Heart right ventricle (tissue), 16 donors: ENCODE data around the gene RMND5B. TPM values are rescaled to one million over a fixed set of nuclear protein-coding genes. Genes with fewer than 3 reads are reported as not detected.

Experiments
- ATAC-seq, 8 donors: fragments of 200-7000 bp; cut with Tn5 transposase; one replicate each; pipeline ENCODE4 v1.9.1; 2020; ENCODE audit warnings: mild to moderate bottlenecking in 8 of 8, moderate library complexity in 8 of 8, moderate number of reproducible peaks in 1 of 8
- DNase-seq, 2 donors: peaks; one replicate each; pipeline ENCODE4 v3.0.0-alpha.2; 2020
- H3K27ac ChIP-seq, 10 donors: fragments of 200-600 bp; sonication (generic) in 2 of 10; one replicate each; pipeline versions ENCODE4 v1.5.0 to v1.8.0; 2020 to 2022; ENCODE audit warnings: mild to moderate bottlenecking in 3 of 10
- H3K27me3 ChIP-seq, 7 donors: fragments of 200-600 bp; one replicate each; pipeline ENCODE4 v1.8.0; 2021 to 2022; ENCODE audit warnings: mild to moderate bottlenecking in 2 of 7
- H3K36me3 ChIP-seq, 9 donors: fragments of 200-600 bp; sonication (generic) in 1 of 9; one replicate each; pipeline versions ENCODE4 v1.5.0 to v1.8.0; 2020 to 2022; ENCODE audit warnings: mild to moderate bottlenecking in 2 of 9
- H3K4me1 ChIP-seq, 9 donors: fragments of 200-600 bp; sonication (generic) in 1 of 9; one replicate each; pipeline versions ENCODE4 v1.5.0 to v1.8.0; 2020 to 2022; ENCODE audit warnings: mild to moderate bottlenecking in 4 of 9
- H3K4me3 ChIP-seq, 10 donors: fragments of 200-600 bp; sonication (generic) in 2 of 10; one replicate each; pipeline versions ENCODE4 v1.5.0 to v1.8.0; 2020 to 2022; ENCODE audit warnings: mild to moderate bottlenecking in 7 of 10, moderate library complexity in 2 of 10
- H3K9me3 ChIP-seq, 11 donors: fragments of 200-600 bp in 10 of 11; sonication (generic) in 2 of 11; one replicate each; pipeline versions ENCODE4 v1.5.0 to v1.8.0; 2013 to 2022; ENCODE audit warnings: mild to moderate bottlenecking in 2 of 11, control low read depth in 1 of 11, moderate library complexity in 1 of 11
- WGBS, 2 donors: extraction: QIAGEN DNeasy Blood & Tissue Kit; methylation state at CpG; one replicate each; pipeline ENCODE4 v1.1.7; 2013; ENCODE audit warnings: inconsistent platforms in 1 of 2; 5-methylcytosine and 5-hydroxymethylcytosine counted together
- intact Hi-C, 10 donors: fragments of 100-400 bp; cut with DNase I; formaldehyde crosslinking; loops; one replicate each; pipeline versions ENCODE4 v1.11.1 to v1.14.2; 2022
- polyA plus RNA-seq, 2 donors: library from polyadenylated mRNA; stranded (reverse); fragments of 200-250 nt; gene quantifications; one replicate each; pipeline ENCODE4 v1.2.3, GENCODE V29; 2013
- total RNA-seq, 10 donors: library from RNA; stranded (reverse); fragmentation: NEBNext Ultra II Directional in 3 of 10; extraction: Animal tissue kit (Norgen Biotek cat#: 25700) in 3 of 10; gene quantifications; one replicate each; pipeline versions ENCODE4 v1.2.1 to v1.2.4, GENCODE V29; 2021 to 2023
- TF ChIP-seq, protein P1 (sequence below), 9 donors: fragments of 200-600 bp; sonication (generic) in 2 of 9; IDR thresholded peaks; one replicate each; pipeline versions ENCODE4 v1.5.0 to v1.8.0; 2021 to 2022; ENCODE audit warnings: antibody characterized with exemption in 9 of 9, mild to moderate bottlenecking in 5 of 9, moderate library complexity in 1 of 9
- donor health status: Arrhythmogenic right ventricular cardiomyopathy.
- donor health status: ischemic (EF 13 %, LVEDD 7.1; RV severe dilation, severe dysfunction).
- donor health status: healthy with polysubstance abuse.
- donor health status: DM: no; HTN: yes; CAD: no.
- donor health status: DM: no; HTN: no; CAD: no.
- donor health status: ischemic (EF 25% LVEDD 6.9; RV normal size, moderate dysfunction).
- donor health status: ischemic (EF 25% LVEDD 5.7; RV mildly dilated, moderate dysfunction).
- donor health status: healthy.
- donor health status: DM: yes; HTN: yes; CAD: no.
- donor health status: Ischemic cardiomyopathy.
- donor health status: ischemic (EF 35%, LVEDD 5.7; RV mildly dilated, moderate dysfunction).
- donor health status: nonischemic (EF 11% LVEDD 7.7; RV severe dilation, severe dysfunction).
- donor health status: DM: yes; HTN: yes; CAD: no.
- donor health status: PGD.
- donor health status: ischemic (EF 29% LVEDD 5.4; RV normal size, mild dysfunction).
- donor health status: nonischemic (EF 23%, LVEDD 6.1; RV moderate dilation, normal function).

Gene RMND5B
- total and polyA plus RNA-seq, 12 donors: 29.1 to 38.5 (median 32.8) TPM

DNA sequence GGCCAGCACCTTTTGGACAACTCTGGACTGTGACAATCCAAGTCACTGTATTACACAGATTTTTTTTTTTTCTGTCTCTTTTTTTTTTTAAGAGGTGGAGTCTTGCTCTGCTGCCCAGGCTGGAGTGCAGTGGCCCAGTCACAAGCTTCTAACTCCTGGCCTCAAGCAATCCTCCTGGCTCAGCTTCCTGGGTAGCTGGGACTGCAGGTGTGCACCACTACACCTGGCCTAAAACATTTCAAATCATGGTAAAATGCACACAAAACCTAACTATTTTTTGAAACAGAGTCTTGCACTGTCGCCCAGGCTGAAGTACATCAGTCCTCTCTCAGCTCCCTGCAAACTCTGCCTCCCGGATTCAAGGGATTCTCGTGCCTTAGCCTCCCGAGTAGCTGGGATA lies 24.7 kb upstream of the RMND5B start:
- H3K9me3 ChIP-seq: no peaks in the 10 kb centered on the region
- TF ChIP-seq, protein P1, sequence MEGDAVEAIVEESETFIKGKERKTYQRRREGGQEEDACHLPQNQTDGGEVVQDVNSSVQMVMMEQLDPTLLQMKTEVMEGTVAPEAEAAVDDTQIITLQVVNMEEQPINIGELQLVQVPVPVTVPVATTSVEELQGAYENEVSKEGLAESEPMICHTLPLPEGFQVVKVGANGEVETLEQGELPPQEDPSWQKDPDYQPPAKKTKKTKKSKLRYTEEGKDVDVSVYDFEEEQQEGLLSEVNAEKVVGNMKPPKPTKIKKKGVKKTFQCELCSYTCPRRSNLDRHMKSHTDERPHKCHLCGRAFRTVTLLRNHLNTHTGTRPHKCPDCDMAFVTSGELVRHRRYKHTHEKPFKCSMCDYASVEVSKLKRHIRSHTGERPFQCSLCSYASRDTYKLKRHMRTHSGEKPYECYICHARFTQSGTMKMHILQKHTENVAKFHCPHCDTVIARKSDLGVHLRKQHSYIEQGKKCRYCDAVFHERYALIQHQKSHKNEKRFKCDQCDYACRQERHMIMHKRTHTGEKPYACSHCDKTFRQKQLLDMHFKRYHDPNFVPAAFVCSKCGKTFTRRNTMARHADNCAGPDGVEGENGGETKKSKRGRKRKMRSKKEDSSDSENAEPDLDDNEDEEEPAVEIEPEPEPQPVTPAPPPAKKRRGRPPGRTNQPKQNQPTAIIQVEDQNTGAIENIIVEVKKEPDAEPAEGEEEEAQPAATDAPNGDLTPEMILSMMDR (IDR thresholded peaks at IDR 0.05): no peak
- intact Hi-C loops: no loop called here
- H3K36me3 ChIP-seq: no peaks in the 10 kb centered on the region
- H3K27ac ChIP-seq: no peak overlapping the region
- DNase-seq: no peak
- H3K4me3 ChIP-seq: no peak overlapping the region
- 68 to 72% methylated on average over 4 of the region's 4 CpGs for WGBS, 2 donors
- peaks cover 0 to 7% (median 0%) of the 10 kb centered on the region in 9 donors for H3K4me1 ChIP-seq
- ATAC-seq: no peak
- H3K27me3 ChIP-seq: peaks cover 0 to 3% (median 0%) of the 10 kb centered on the region in 7 donors

DNA sequence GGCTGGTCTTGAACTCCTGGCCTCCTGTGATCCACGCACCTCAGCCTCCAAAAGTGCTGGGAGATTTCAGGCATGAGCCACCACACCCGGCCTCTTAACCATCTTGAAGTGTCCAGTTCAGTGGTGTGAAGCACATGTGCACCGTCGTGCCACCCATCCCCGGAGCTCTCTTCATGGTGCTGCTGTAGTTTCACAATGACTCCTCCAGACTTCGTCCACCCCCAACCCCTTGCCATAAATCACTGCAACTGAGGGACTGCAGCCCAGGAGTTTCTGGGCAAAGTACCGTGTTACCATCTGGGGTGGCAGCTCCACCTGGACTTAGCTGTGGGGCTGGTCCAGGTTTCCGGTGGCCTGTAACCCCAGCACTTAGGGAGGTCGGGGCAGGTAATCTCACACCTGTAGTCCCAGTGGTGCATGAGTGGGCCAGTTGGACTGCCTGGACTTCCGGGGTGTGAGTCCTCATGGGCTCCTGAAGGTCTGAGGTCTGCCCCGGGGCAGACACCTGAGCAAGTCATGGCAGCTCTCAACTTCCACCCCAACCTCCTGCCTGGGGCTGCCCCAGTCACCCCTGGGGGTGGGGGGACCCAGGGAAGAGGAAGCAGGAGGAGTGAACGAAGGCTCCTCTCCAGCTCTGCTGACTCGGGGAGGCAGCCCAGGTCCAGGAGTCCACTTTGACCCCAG lies 24.1 kb upstream of the RMND5B start:
- no peak overlapping the region for H3K4me3 ChIP-seq
- no peak overlapping the region for H3K27ac ChIP-seq
- H3K4me1 ChIP-seq: peaks cover 0 to 7% (median 0%) of the 10 kb centered on the region in 9 donors
- intact Hi-C loops: no loop called here
- no peaks in the 10 kb centered on the region for H3K9me3 ChIP-seq
- peaks cover 0 to 4% (median 0%) of the 10 kb centered on the region in 7 donors for H3K27me3 ChIP-seq
- ATAC-seq (no peak), DNase-seq (no peak)
- H3K36me3 ChIP-seq: no peaks in the 10 kb centered on the region
- TF ChIP-seq, protein P1 (IDR thresholded peaks at IDR 0.05): no peak
- 88 to 92% methylated on average over 13 of the region's 13 CpGs for WGBS, 2 donors

DNA sequence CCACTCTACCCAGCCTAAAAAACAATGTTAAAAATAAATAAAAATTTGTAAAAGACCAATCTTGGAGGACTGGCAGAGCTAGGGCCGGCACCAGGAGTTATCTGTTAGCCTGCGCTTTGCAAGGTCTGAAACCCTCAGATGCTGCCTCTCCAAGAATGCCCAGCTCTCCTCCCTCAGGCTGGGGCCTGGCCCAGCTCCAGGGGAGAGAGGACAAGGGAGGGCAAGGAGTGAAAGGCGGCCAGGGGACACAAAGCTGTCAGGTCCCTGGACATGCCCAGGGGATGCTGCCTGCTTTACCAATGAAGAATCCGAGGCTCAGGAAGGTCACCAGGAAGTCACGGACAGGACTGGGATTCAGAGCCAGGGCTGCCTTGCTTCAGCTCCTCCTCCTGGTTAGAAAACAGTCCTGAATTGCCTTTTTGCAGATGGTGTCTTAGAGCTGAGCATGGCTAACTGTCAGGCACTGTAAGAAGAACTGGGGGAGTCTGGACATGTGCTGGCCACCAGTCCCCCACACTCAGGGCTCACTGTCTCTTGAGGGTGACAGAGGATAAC lies 23.0 kb upstream of the RMND5B start:
- H3K4me3 ChIP-seq: no peak overlapping the region
- H3K4me1 ChIP-seq: peaks cover 0 to 8% (median under 1%) of the 10 kb centered on the region in 9 donors
- no peaks in the 10 kb centered on the region for H3K36me3 ChIP-seq
- 51 to 52% methylated on average over 5 of the region's 5 CpGs for WGBS, 2 donors
- intact Hi-C loops: no loop called here
- H3K9me3 ChIP-seq: peaks cover 0 to 5% (median 0%) of the 10 kb centered on the region in 11 donors
- DNase-seq (no peak), ATAC-seq (no peak)
- no peak overlapping the region for H3K27ac ChIP-seq
- H3K27me3 ChIP-seq: peaks cover 0 to 15% (median 2%) of the 10 kb centered on the region in 7 donors
- TF ChIP-seq, protein P1 (IDR thresholded peaks at IDR 0.05): no peak

DNA sequence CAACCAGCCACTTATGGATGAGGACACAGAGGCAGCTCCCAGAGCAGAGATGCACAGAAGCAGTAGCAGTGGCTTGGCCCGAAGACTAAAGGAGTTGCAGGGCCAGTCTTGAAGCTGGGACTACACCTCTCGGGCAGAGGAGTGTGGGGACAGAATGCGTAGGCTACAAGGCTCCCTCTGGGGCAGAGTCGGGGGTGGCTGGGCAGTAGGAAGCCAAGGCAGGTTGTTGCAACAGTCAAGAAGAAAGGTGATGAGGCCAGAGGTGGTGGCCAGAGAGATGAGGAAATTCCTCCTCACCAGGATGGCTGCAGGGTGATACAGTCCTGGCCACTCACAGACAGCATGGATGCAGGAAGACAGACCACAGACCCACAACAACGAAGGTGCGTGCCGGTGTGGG lies 22.4 kb upstream of the RMND5B start:
- intact Hi-C loops: no loop called here
- H3K27ac ChIP-seq: no peak overlapping the region
- no peak for DNase-seq
- no peaks in the 10 kb centered on the region for H3K36me3 ChIP-seq
- TF ChIP-seq, protein P1 (IDR thresholded peaks at IDR 0.05): no peak
- peaks cover 0 to 10% (median 3%) of the 10 kb centered on the region in 9 donors for H3K4me1 ChIP-seq
- ATAC-seq: no peak
- H3K4me3 ChIP-seq: no peak overlapping the region
- WGBS, 2 donors: 87 to 90% methylated on average over 7 of the region's 7 CpGs
- H3K27me3 ChIP-seq: peaks cover 0 to 20% (median 6%) of the 10 kb centered on the region in 7 donors
- peaks cover 0 to 5% (median 0%) of the 10 kb centered on the region in 11 donors for H3K9me3 ChIP-seq
